Osteoblast (primary cell): ENCODE data around the gene SH3BP5. TPM values are rescaled to one million over a fixed set of nuclear protein-coding genes. Genes with fewer than 3 reads are reported as not detected.
A peak's percentile ranks its signal among the peaks of the same experiment; 100 is the strongest.

Experiments used
- DNase-seq: peaks from one replicate; pipeline ENCODE4 v3.0.0; 2011; ENCODE audit warnings: low spot score, mixed read lengths; ENCODE audit not compliant: insufficient read length; ENCODE audit errors: missing footprints
- H2AFZ ChIP-seq: 2 replicates; pipeline ENCODE4 v1.6.0; 2011; ENCODE audit warnings: mild to moderate bottlenecking, low read length
- H3K27ac ChIP-seq: 2 replicates; pipeline ENCODE4 v1.5.1; 2011; ENCODE audit warnings: mild to moderate bottlenecking, low read depth, low read length, moderate library complexity
- H3K27me3 ChIP-seq: 2 replicates; pipeline ENCODE4 v1.6.0; 2012; ENCODE audit warnings: mild to moderate bottlenecking, control low read depth, inconsistent platforms, low read length, moderate library complexity; ENCODE audit not compliant: insufficient read depth
- H3K36me3 ChIP-seq: 2 replicates; pipeline ENCODE4 v1.5.1; 2011; ENCODE audit warnings: mild to moderate bottlenecking, low read length, control low read depth, moderate library complexity; ENCODE audit not compliant: insufficient read depth
- H3K4me1 ChIP-seq: 2 replicates; pipeline ENCODE4 v1.5.1; 2011; ENCODE audit warnings: mild to moderate bottlenecking, low read length, control low read depth, moderate library complexity; ENCODE audit not compliant: insufficient read depth
- H3K4me2 ChIP-seq: 2 replicates; pipeline ENCODE4 v1.6.0; 2011; ENCODE audit warnings: mild to moderate bottlenecking, low read length; ENCODE audit not compliant: insufficient read depth
- H3K4me3 ChIP-seq: fragments of 200-600 bp; sonication (generic); 3 replicates; pipeline ENCODE4 v1.5.1; 2012; ENCODE audit warnings: mild to moderate bottlenecking, low read length, inconsistent platforms; ENCODE audit not compliant: insufficient read depth
- H3K79me2 ChIP-seq: 2 replicates; pipeline ENCODE4 v1.6.0; 2012; ENCODE audit warnings: mild to moderate bottlenecking, low read length, control low read depth, inconsistent platforms; ENCODE audit not compliant: insufficient read depth
- H3K9me3 ChIP-seq: 2 replicates; pipeline ENCODE4 v1.5.1; 2011; ENCODE audit warnings: low read depth, low read length, control low read depth
- H4K20me1 ChIP-seq: 2 replicates; pipeline ENCODE4 v1.6.0; 2012; ENCODE audit warnings: mild to moderate bottlenecking, low read length, control low read depth; ENCODE audit not compliant: insufficient read depth
- total RNA-seq: library from RNA; depleted of rRNA; stranded (reverse); fragments of >200 nt; gene quantifications from 2 replicates; pipeline ENCODE4 v1.2.3, GENCODE V29; 2012
- TF ChIP-seq, protein P1 (sequence below): IDR thresholded peaks from 2 replicates; pipeline ENCODE4 v1.5.1; 2011; ENCODE audit warnings: mild to moderate bottlenecking, low read depth, low read length, moderate library complexity; ENCODE audit errors: extremely low read depth

SH3BP5 gene
- total RNA-seq, 1 donor = 67.3 TPM

DNA sequence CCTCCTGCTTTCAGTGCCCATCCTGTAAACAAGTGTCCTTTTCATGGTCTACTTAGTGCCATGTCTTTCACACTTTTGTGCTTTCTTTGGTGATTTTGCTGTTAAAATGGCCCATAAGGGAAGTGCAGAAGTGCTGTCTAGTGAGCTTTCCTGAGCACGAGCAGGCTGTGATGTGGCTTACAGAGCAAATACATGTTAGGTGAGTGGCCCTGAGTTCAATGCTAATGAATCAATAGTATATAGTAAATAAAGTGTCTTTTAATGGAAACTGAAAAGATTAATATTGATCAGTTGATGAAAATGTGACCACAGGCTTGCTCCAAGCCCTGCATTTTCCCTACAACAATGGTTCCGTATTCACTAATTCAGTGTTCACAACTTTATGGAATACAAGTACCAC, 5.7 kb downstream of the SH3BP5 start:
- Histone ChIP-seq H3K4me1 (peaks cover 60% of the 10 kb centered on the region), H3K27me3 (no peaks in the 10 kb centered on the region), H2AFZ (no peak overlapping the region), H3K9me3 (no peaks in the 10 kb centered on the region), H3K36me3 (peaks cover 25% of the 10 kb centered on the region), H3K4me3 (no peak overlapping the region), H3K79me2 (peaks cover 79% of the 10 kb centered on the region), H4K20me1 (peaks cover 16% of the 10 kb centered on the region), H3K27ac (no peak overlapping the region), H3K4me2 (no peak overlapping the region)
- TF ChIP-seq, protein P1, sequence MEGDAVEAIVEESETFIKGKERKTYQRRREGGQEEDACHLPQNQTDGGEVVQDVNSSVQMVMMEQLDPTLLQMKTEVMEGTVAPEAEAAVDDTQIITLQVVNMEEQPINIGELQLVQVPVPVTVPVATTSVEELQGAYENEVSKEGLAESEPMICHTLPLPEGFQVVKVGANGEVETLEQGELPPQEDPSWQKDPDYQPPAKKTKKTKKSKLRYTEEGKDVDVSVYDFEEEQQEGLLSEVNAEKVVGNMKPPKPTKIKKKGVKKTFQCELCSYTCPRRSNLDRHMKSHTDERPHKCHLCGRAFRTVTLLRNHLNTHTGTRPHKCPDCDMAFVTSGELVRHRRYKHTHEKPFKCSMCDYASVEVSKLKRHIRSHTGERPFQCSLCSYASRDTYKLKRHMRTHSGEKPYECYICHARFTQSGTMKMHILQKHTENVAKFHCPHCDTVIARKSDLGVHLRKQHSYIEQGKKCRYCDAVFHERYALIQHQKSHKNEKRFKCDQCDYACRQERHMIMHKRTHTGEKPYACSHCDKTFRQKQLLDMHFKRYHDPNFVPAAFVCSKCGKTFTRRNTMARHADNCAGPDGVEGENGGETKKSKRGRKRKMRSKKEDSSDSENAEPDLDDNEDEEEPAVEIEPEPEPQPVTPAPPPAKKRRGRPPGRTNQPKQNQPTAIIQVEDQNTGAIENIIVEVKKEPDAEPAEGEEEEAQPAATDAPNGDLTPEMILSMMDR = no peak
- DNase-seq = no peak

DNA sequence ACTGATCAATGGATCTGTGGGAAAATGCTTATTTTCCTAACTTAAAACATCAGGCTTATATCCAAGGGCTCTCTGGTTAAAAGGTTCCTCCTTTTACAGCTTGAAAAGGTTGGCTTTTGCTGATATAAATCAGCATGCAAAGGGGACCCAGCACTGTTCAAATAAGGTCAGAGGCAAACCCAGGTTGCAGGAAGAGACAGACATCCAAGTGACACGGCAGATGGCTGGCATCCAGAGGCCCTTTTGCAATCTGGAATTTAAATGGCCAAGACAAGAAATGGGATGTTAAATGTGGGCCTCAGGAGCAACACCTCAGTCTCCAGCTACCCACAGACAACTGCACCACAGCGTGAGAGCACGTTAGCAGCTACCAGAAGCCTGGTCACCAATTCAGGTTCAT, 6.3 kb downstream of the SH3BP5 start:
- H4K20me1 ChIP-seq = peaks cover 12% of the 10 kb centered on the region
- peaks cover 64% of the 10 kb centered on the region for H3K4me1 ChIP-seq
- no peak overlapping the region for H3K4me2 ChIP-seq
- peak overlapping the region; percentile 78 for H3K27ac ChIP-seq
- no peaks in the 10 kb centered on the region for H3K27me3 ChIP-seq
- peaks cover 25% of the 10 kb centered on the region for H3K36me3 ChIP-seq
- no peak for DNase-seq
- peaks cover 79% of the 10 kb centered on the region for H3K79me2 ChIP-seq
- H3K9me3 ChIP-seq = no peaks in the 10 kb centered on the region
- no peak overlapping the region for H3K4me3 ChIP-seq
- TF ChIP-seq, protein P1 = no peak
- no peak overlapping the region for H2AFZ ChIP-seq

DNA sequence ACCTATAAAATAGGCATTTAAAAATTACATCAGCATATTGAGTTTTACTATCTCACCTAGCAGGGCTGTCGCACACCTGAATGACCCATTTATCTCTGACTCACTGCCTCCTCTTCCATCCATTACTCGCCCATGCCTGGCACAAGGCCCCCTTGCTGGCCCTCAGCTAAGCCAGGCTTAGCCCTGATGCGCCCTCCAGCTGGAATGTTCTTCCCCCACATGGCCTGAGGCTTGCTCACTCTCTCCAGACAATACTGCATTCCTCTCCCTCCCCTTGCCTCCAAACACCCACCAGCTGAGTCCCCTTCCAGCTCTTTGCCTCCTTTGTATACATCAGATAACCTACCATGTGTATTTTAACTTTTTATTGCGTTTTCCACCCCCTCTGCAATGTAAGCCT, 7.2 kb downstream of the SH3BP5 start:
- H3K4me3 ChIP-seq = no peak overlapping the region
- H3K36me3 ChIP-seq = peaks cover 25% of the 10 kb centered on the region
- TF ChIP-seq, protein P1 = no peak
- DNase-seq = peak; percentile 76
- H4K20me1 ChIP-seq = peaks cover 10% of the 10 kb centered on the region
- no peaks in the 10 kb centered on the region for H3K9me3 ChIP-seq
- no peaks in the 10 kb centered on the region for H3K27me3 ChIP-seq
- no peak overlapping the region for H2AFZ ChIP-seq
- H3K27ac ChIP-seq = peak overlapping the region; percentile 78
- peaks cover 63% of the 10 kb centered on the region for H3K4me1 ChIP-seq
- peaks cover 76% of the 10 kb centered on the region for H3K79me2 ChIP-seq
- peak overlapping the region; percentile 4 for H3K4me2 ChIP-seq

DNA sequence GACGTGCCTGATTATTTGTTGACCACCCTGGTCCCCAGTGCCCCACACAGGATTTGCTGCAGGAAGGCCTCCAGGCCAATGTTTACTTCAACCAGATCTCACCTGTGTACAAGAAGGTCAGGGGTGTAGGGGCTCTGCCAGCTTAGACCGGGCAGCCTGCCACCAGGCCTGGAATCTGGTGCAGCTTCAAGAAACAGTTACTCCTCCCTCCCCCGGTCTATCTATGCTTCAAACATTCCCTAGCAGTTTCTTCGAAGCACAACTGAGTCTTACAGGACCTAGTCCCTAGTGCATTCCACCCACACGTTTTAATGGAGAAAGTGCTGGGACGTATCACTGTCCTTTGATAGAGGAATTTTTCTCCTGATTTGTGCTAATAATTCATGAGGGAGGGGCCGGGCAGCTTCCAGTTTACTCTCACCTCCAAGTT, 8.0 kb downstream of the SH3BP5 start:
- TF ChIP-seq, protein P1 = no peak
- H3K27ac ChIP-seq = peak overlapping the region; percentile 78
- H3K4me1 ChIP-seq = peaks cover 63% of the 10 kb centered on the region
- no peak overlapping the region for H3K4me3 ChIP-seq
- peak overlapping the region; percentile 4 for H3K4me2 ChIP-seq
- peaks cover 71% of the 10 kb centered on the region for H3K79me2 ChIP-seq
- no peak overlapping the region for H2AFZ ChIP-seq
- H3K9me3 ChIP-seq = no peaks in the 10 kb centered on the region
- H3K27me3 ChIP-seq = no peaks in the 10 kb centered on the region
- DNase-seq = no peak
- peaks cover 22% of the 10 kb centered on the region for H3K36me3 ChIP-seq
- peaks cover 10% of the 10 kb centered on the region for H4K20me1 ChIP-seq
